Heart left ventricle (tissue), 16 donors: Measurements from ENCODE around the gene PSMD13. TPM values are rescaled to one million over a fixed set of nuclear protein-coding genes. Genes with fewer than 3 reads are reported as not detected.

Experiments
- ATAC-seq, 4 donors: fragments of 200-7000 bp; cut with Tn5 transposase; one replicate each; pipeline ENCODE4 v1.9.1; 2020 to 2022; ENCODE audit warnings: moderate library complexity in 4 of 4, mild to moderate bottlenecking in 3 of 4, moderate number of reproducible peaks in 1 of 4
- DNase-seq, 5 donors: peaks; one replicate each; pipeline ENCODE4 v3.0.0-alpha.2; 2020
- H3K27ac ChIP-seq, 12 donors: fragments of 200-600 bp; sonication (generic) in 4 of 12; one replicate each; pipeline versions ENCODE4 v1.5.0 to v1.8.0; 2016 to 2022; ENCODE audit warnings: mild to moderate bottlenecking in 2 of 12
- H3K27me3 ChIP-seq, 9 donors: fragments of 200-600 bp; sonication (generic) in 2 of 9; one replicate each; pipeline versions ENCODE4 v1.5.1 to v1.8.0; 2016 to 2022; ENCODE audit warnings: mild to moderate bottlenecking in 3 of 9
- H3K36me3 ChIP-seq, 9 donors: fragments of 200-600 bp; sonication (generic) in 2 of 9; one replicate each; pipeline versions ENCODE4 v1.5.0 to v1.8.0; 2018 to 2022; ENCODE audit warnings: mild to moderate bottlenecking in 2 of 9
- H3K4me1 ChIP-seq, 12 donors: fragments of 200-600 bp; sonication (generic) in 4 of 12; one replicate each; pipeline versions ENCODE4 v1.5.0 to v1.8.0; 2016 to 2022; ENCODE audit warnings: mild to moderate bottlenecking in 3 of 12
- H3K4me3 ChIP-seq, 12 donors: fragments of 200-600 bp; sonication (generic) in 4 of 12; one replicate each; pipeline versions ENCODE4 v1.5.0 to v1.8.0; 2017 to 2022; ENCODE audit warnings: mild to moderate bottlenecking in 9 of 12, moderate library complexity in 4 of 12
- H3K9me3 ChIP-seq, 12 donors: fragments of 200-600 bp; sonication (generic) in 4 of 12; one replicate each; pipeline versions ENCODE4 v1.5.0 to v1.8.0; 2016 to 2022; ENCODE audit warnings: mild to moderate bottlenecking in 1 of 12
- POLR2A ChIP-seq, 2 donors: fragments of 450-650 bp; IDR thresholded peaks; one replicate each; pipeline ENCODE4 v1.6.1; 2017; ENCODE audit warnings: antibody characterized with exemption in 2 of 2, mild to moderate bottlenecking in 2 of 2, moderate library complexity in 2 of 2
- WGBS, 4 donors: extraction: QIAGEN DNeasy Blood & Tissue Kit in 2 of 4; methylation state at CpG; one replicate each; pipeline versions ENCODE4 v1.1.5 to v1.1.7; 2013 to 2018; 5-methylcytosine and 5-hydroxymethylcytosine counted together
- intact Hi-C, 10 donors: fragments of 100-400 bp; cut with DNase I; formaldehyde crosslinking; loops; one replicate each; pipeline versions ENCODE4 v1.11.1 to v1.14.2; 2022
- polyA plus RNA-seq, 2 donors: library from polyadenylated mRNA; stranded (reverse); fragments of 200-250 nt; gene quantifications; one replicate each; pipeline ENCODE4 v1.2.3, GENCODE V29; 2013
- total RNA-seq, 9 donors: library from RNA; depleted of rRNA in 2 of 9; stranded (reverse); fragments of >200 nt in 2 of 9; fragmentation: NEBNext Ultra II Directional in 3 of 9; extraction: Animal tissue kit (Norgen Biotek cat#: 25700) in 3 of 9; gene quantifications; one replicate each; pipeline versions ENCODE4 v1.1.0 to v1.2.4, GENCODE V29; 2016 to 2023
- TF ChIP-seq, protein P1 (sequence below), 12 donors: fragments of 200-600 bp; sonication (generic) in 4 of 12; IDR thresholded peaks; one replicate each; pipeline versions ENCODE4 v1.5.0 to v1.8.0; 2018 to 2022; ENCODE audit warnings: antibody characterized with exemption in 12 of 12, mild to moderate bottlenecking in 5 of 12
- donor health status: ischemic (EF 13 %, LVEDD 7.1; RV severe dilation, severe dysfunction).
- donor health status: healthy with polysubstance abuse.
- donor health status: DM: no; HTN: yes; CAD: no.
- donor health status: DM: no; HTN: no; CAD: no.
- donor health status: ischemic (EF 25% LVEDD 6.9; RV normal size, moderate dysfunction).
- donor health status: ischemic (EF 25% LVEDD 5.7; RV mildly dilated, moderate dysfunction).
- donor health status: healthy.
- donor health status: DM: yes; HTN: yes; CAD: no.
- donor health status: ischemic (EF 35%, LVEDD 5.7; RV mildly dilated, moderate dysfunction).
- donor health status: nonischemic (EF 11% LVEDD 7.7; RV severe dilation, severe dysfunction).
- donor health status: DM: yes; HTN: yes; CAD: no.
- donor health status: PGD.
- donor health status: ischemic (EF 29% LVEDD 5.4; RV normal size, mild dysfunction).
- donor health status: nonischemic (EF 23%, LVEDD 6.1; RV moderate dilation, normal function).

PSMD13 gene
- total and polyA plus RNA-seq, 11 donors = 75.1 to 140 (median 89.5) TPM

DNA sequence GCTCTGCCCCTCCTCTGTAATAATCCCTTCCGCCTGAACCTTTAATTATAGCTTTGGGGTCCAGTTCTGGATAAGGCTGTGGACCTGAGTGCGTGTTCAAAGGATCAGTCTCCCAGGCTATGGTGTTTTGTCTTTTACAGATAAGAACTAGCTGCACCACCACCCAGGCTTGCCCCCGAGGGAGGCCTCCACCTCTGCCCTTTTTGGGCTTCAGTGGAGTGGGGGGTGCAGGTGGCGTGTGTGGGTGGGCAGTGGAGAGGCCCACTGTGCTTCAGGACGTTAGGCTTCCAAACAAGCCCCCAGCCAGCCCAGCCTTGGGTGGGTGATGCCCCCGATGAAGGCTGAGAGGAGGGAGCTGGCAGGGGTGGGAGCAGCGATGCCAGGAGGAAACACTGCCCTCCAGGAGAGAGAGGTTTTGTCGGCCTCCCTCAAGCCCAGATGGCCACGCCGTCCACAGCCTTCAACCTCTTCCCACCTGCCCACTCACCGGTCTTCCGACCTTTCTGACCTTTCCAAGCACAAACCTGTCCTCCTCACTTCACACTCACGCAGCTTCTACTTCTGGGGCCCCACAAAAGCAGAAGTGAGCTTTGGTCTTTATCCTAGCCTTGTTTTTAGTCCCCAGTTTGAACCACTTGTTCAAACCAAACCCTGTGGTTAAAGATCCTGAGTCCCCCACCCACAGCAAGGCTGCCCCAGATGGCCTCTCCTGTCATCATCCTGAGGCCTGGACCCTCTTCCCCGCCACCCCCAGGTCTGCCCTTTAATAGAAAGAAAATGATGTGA, 20.4 kb downstream of the PSMD13 start:
- Histone ChIP-seq H3K27me3 (peaks cover 0 to 17% (median 0%) of the 10 kb centered on the region in 9 donors), H3K9me3 (peaks cover 0 to 3% (median 0%) of the 10 kb centered on the region in 12 donors), H3K36me3 (peaks cover 0 to 17% (median 15%) of the 10 kb centered on the region in 9 donors), H3K4me1 (no peaks in the 10 kb centered on the region), H3K27ac (no peak overlapping the region), H3K4me3 (no peak overlapping the region)
- no peak for DNase-seq
- no peak for ATAC-seq
- TF ChIP-seq, protein P1, sequence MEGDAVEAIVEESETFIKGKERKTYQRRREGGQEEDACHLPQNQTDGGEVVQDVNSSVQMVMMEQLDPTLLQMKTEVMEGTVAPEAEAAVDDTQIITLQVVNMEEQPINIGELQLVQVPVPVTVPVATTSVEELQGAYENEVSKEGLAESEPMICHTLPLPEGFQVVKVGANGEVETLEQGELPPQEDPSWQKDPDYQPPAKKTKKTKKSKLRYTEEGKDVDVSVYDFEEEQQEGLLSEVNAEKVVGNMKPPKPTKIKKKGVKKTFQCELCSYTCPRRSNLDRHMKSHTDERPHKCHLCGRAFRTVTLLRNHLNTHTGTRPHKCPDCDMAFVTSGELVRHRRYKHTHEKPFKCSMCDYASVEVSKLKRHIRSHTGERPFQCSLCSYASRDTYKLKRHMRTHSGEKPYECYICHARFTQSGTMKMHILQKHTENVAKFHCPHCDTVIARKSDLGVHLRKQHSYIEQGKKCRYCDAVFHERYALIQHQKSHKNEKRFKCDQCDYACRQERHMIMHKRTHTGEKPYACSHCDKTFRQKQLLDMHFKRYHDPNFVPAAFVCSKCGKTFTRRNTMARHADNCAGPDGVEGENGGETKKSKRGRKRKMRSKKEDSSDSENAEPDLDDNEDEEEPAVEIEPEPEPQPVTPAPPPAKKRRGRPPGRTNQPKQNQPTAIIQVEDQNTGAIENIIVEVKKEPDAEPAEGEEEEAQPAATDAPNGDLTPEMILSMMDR (IDR thresholded peaks at IDR 0.05) = no peak
- TF ChIP-seq POLR2A (IDR thresholded peaks at IDR 0.05) = no peak
- intact Hi-C loops = loop anchor here in 1 of 10 donors (10.0 kb wide), 1 partner anchor 118 kb away; no protein-coding TSS in a partner anchor
- WGBS, 4 donors = 75 to 90% (median 78%) methylated on average over 11 to 14 of the region's 14 CpGs

DNA sequence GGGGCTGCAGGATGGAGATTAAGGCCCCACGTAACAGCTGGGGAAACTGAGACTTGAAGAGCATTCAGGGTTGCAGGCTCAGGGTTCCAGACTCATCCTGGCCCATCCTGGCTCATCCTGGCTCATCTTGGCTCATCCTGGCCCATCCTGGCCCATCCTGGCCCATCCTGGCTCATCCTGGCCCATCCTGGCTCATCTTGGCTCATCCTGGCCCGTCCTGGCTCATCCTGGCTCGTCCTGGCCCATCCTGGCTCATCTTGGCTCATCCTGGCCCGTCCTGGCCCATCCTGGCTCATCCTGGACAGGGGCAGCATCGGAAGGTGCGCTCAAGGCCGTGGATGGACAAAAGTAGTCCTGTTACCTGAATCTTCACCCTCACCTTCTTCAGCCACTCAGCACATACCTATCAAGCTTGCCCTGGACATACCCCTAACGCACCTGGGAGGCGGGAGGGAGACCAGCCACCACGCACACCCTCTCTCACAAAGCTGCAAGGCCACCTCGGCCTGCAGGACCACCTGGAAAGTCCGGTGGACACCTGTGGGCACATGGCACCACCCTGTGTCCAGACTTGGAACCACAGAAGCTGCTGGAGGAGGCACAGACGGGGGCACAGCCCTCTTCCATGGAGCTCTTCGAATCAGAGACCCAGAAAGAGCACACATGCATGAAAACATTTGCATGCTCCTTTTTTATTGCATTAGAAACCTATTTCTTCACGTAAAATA, 21.2 kb downstream of the PSMD13 start:
- Histone ChIP-seq H3K9me3 (peaks cover 0 to 3% (median 0%) of the 10 kb centered on the region in 12 donors), H3K27me3 (peaks cover 0 to 17% (median 0%) of the 10 kb centered on the region in 9 donors), H3K4me1 (no peaks in the 10 kb centered on the region), H3K27ac (no peak overlapping the region), H3K36me3 (peaks cover 0 to 9% (median 7%) of the 10 kb centered on the region in 9 donors), H3K4me3 (no peak overlapping the region)
- intact Hi-C loops = loop anchor here in 1 of 10 donors (10.0 kb wide), 1 partner anchor 117 kb away; no protein-coding TSS in a partner anchor
- TF ChIP-seq, protein P1 (IDR thresholded peaks at IDR 0.05) = no peak
- TF ChIP-seq POLR2A (IDR thresholded peaks at IDR 0.05) = no peak
- DNase-seq (no peak), ATAC-seq (no peak)
- WGBS, 4 donors = 69 to 83% (median 78%) methylated on average over 12 to 15 of the region's 15 CpGs

DNA sequence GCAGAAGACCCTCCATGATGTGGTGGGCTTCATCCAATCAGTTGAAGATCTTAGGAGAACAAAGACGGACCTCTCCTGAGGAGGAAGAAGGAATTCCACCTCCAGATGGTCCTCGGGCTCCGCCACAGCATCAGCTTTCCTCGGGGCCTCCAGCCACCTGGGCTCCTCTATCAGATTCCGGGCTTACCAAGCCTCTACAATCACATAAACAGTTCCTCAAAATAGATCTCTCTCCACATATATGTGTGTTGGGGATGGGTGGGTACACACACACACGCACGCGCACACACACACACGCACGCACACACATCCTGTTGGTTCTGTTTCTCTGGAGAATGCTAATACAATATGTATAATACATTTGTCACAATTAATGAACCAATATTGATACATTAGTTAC, 22.6 kb downstream of the PSMD13 start:
- WGBS, 4 donors = 69 to 80% (median 76%) methylated on average over 10 of the region's 10 CpGs
- Histone ChIP-seq H3K36me3 (no peaks in the 10 kb centered on the region), H3K27me3 (peaks cover 0 to 17% (median 0%) of the 10 kb centered on the region in 9 donors), H3K4me3 (no peak overlapping the region), H3K4me1 (no peaks in the 10 kb centered on the region), H3K9me3 (peaks cover 0 to 3% (median 0%) of the 10 kb centered on the region in 12 donors), H3K27ac (no peak overlapping the region)
- TF ChIP-seq POLR2A (IDR thresholded peaks at IDR 0.05) = no peak
- TF ChIP-seq, protein P1 (IDR thresholded peaks at IDR 0.05) = no peak
- intact Hi-C loops = loop anchor here in 1 of 10 donors (10.0 kb wide), 1 partner anchor 115 kb away; no protein-coding TSS in a partner anchor
- ATAC-seq (no peak), DNase-seq (no peak)

DNA sequence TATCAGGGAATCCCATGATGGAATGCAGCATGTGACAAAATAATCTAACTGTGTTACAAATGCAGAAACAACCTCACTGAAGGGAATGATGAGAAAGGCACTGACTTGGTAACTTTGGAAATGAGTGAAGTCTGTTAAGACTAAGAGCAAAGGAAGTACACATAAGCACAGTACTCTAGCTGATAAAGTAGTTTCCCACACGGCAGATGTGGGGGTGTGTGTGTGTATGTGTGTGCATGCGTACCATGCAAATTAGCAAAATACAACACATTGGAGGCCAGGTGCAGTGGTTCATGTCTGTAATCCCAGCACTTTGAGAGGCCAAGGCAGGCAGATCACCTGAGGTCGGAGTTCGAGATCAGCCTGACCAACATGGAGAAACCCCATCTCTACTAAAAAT, 24.8 kb downstream of the PSMD13 start:
- ATAC-seq (no peak), DNase-seq (no peak)
- intact Hi-C loops = no loop called here
- WGBS, 4 donors = 84 to 92% (median 87%) methylated on average over 4 of the region's 4 CpGs
- Histone ChIP-seq H3K9me3 (peaks cover 0 to 11% (median 2%) of the 10 kb centered on the region in 12 donors), H3K4me3 (no peak overlapping the region), H3K27me3 (peaks cover 0 to 17% (median 0%) of the 10 kb centered on the region in 9 donors), H3K27ac (no peak overlapping the region), H3K36me3 (no peaks in the 10 kb centered on the region), H3K4me1 (no peaks in the 10 kb centered on the region)
- TF ChIP-seq, protein P1 (IDR thresholded peaks at IDR 0.05) = no peak
- no peak for TF ChIP-seq POLR2A (IDR thresholded peaks at IDR 0.05)
